H9 (cell line): Measurements from ENCODE around the gene SOX15. TPM values are rescaled to one million over a fixed set of nuclear protein-coding genes. Genes with fewer than 3 reads are reported as not detected.
A peak's percentile ranks its signal among the peaks of the same experiment; 100 is the strongest.

ENCODE experiments used
- DNase-seq: peaks from one replicate; pipeline ENCODE4 v3.0.0-alpha.2; 2017
- H2AFZ ChIP-seq: one replicate; pipeline ENCODE4 v1.6.1; 2013; ENCODE audit warnings: mild to moderate bottlenecking, low read length, control low read depth, moderate library complexity
- H2AK5ac ChIP-seq: 2 replicates; pipeline ENCODE4 v1.6.1; 2013; ENCODE audit warnings: low read length, control low read depth, mixed read lengths; ENCODE audit not compliant: insufficient read length
- H2BK120ac ChIP-seq: one replicate; pipeline ENCODE4 v1.6.1; 2013; ENCODE audit warnings: low read depth, mild to moderate bottlenecking, low read length, control low read depth, inconsistent platforms; ENCODE audit not compliant: poor library complexity, severe bottlenecking
- H2BK12ac ChIP-seq: 2 replicates; pipeline ENCODE4 v1.6.1; 2013; ENCODE audit warnings: low read length, control low read depth, mixed read lengths, low read depth; ENCODE audit not compliant: insufficient read length
- H2BK15ac ChIP-seq: 2 replicates; pipeline ENCODE4 v1.6.1; 2013; ENCODE audit warnings: low read depth, low read length, control low read depth
- H2BK20ac ChIP-seq: one replicate; pipeline ENCODE4 v1.6.1; 2013; ENCODE audit warnings: low read depth, mild to moderate bottlenecking, low read length, control low read depth, inconsistent platforms; ENCODE audit not compliant: poor library complexity, severe bottlenecking
- H2BK5ac ChIP-seq: 2 replicates; pipeline ENCODE4 v1.6.1; 2013; ENCODE audit warnings: low read length, control low read depth, mixed read lengths; ENCODE audit not compliant: insufficient read length
- H3K14ac ChIP-seq: 2 replicates; pipeline ENCODE4 v1.6.1; 2013; ENCODE audit warnings: low read length, control low read depth; ENCODE audit not compliant: insufficient read depth
- H3K18ac ChIP-seq: 2 replicates; pipeline ENCODE4 v1.6.1; 2013; ENCODE audit warnings: low read depth, mild to moderate bottlenecking, mixed read lengths, low read length, control low read depth; ENCODE audit not compliant: insufficient read length
- H3K23ac ChIP-seq: 2 replicates; pipeline ENCODE4 v1.6.1; 2013; ENCODE audit warnings: low read length, control low read depth, mixed read lengths, low read depth; ENCODE audit not compliant: insufficient read length
- H3K23me2 ChIP-seq: 2 replicates; pipeline ENCODE4 v1.6.1; 2013; ENCODE audit warnings: low read depth, mild to moderate bottlenecking, mixed read lengths, low read length, control low read depth; ENCODE audit not compliant: insufficient read length, poor library complexity, severe bottlenecking
- H3K27ac ChIP-seq: 2 replicates; pipeline ENCODE4 v1.5.1; 2013; ENCODE audit warnings: low read length, control low read depth, mixed read lengths, low read depth; ENCODE audit not compliant: insufficient read length
- H3K27me3 ChIP-seq: 2 replicates; pipeline ENCODE4 v1.6.1; 2013; ENCODE audit warnings: low read length, control low read depth, inconsistent platforms; ENCODE audit not compliant: insufficient read depth
- H3K4ac ChIP-seq: 2 replicates; pipeline ENCODE4 v1.6.1; 2013; ENCODE audit warnings: low read depth, mild to moderate bottlenecking, control low read depth, inconsistent platforms, low read length, moderate library complexity
- H3K4me1 ChIP-seq: 2 replicates; pipeline ENCODE4 v1.6.1; 2013; ENCODE audit warnings: low read length, control low read depth, inconsistent platforms; ENCODE audit not compliant: insufficient read depth
- H3K4me2 ChIP-seq: 2 replicates; pipeline ENCODE4 v1.6.1; 2013; ENCODE audit warnings: low read length, control low read depth, mixed read lengths; ENCODE audit not compliant: insufficient read length, insufficient read depth
- H3K56ac ChIP-seq: 2 replicates; pipeline ENCODE4 v1.6.1; 2013; ENCODE audit warnings: low read depth, mild to moderate bottlenecking, mixed read lengths, low read length, control low read depth; ENCODE audit not compliant: insufficient read length
- H3K79me1 ChIP-seq: 2 replicates; pipeline ENCODE4 v1.6.1; 2013; ENCODE audit warnings: low read depth, mild to moderate bottlenecking, moderate library complexity, low read length, control low read depth, inconsistent platforms; ENCODE audit not compliant: insufficient read depth, poor library complexity, severe bottlenecking
- H3K79me2 ChIP-seq: 2 replicates; pipeline ENCODE4 v1.6.1; 2013; ENCODE audit warnings: low read length, control low read depth, inconsistent platforms; ENCODE audit not compliant: insufficient read depth
- H3K9ac ChIP-seq: 2 replicates; pipeline ENCODE4 v1.6.1; 2013; ENCODE audit warnings: low read length, control low read depth, mixed read lengths; ENCODE audit not compliant: insufficient read length; ENCODE audit errors: extremely low read depth
- H3K9me3 ChIP-seq: one replicate; pipeline ENCODE4 v1.6.1; 2013; ENCODE audit warnings: low read depth, low read length, inconsistent platforms; ENCODE audit not compliant: control insufficient read depth
- H3T11ph ChIP-seq: one replicate; pipeline ENCODE4 v1.6.1; 2013; ENCODE audit warnings: mild to moderate bottlenecking, low read length, control low read depth, inconsistent platforms
- H4K20me1 ChIP-seq: one replicate; pipeline ENCODE4 v1.6.1; 2013; ENCODE audit not compliant: control insufficient read depth, insufficient read length, insufficient read depth
- H4K5ac ChIP-seq: 2 replicates; pipeline ENCODE4 v1.6.1; 2013; ENCODE audit warnings: low read depth, mild to moderate bottlenecking, mixed read lengths, low read length, control low read depth; ENCODE audit not compliant: insufficient read length
- H4K8ac ChIP-seq: replicated peaks from 2 replicates; pipeline ENCODE4 v1.6.1; 2013; ENCODE audit warnings: low read length, control low read depth, mixed read lengths, low read depth; ENCODE audit not compliant: insufficient read length
- H4K91ac ChIP-seq: 2 replicates; pipeline ENCODE4 v1.6.1; 2013; ENCODE audit warnings: low read depth, mild to moderate bottlenecking, moderate library complexity, mixed read lengths, low read length, control low read depth; ENCODE audit not compliant: insufficient read length
- H3K27ac Mint-ChIP-seq, 3 experiments: 2 replicates in 2 of 3; 3 replicates in 1 of 3; pipeline ENCODE4 v1.8.0; 2020 to 2021; ENCODE audit warnings: mixed read lengths in 3 of 3, mild to moderate bottlenecking in 1 of 3, moderate library complexity in 1 of 3
- H3K27me3 Mint-ChIP-seq: 2 replicates; pipeline ENCODE4 v1.8.0; 2021; ENCODE audit warnings: low read depth, mild to moderate bottlenecking, moderate library complexity, mixed read lengths
- H3K36me3 Mint-ChIP-seq, 3 experiments: 2 replicates in 2 of 3; 3 replicates in 1 of 3; pipeline ENCODE4 v1.8.0; 2020 to 2021; ENCODE audit warnings: low read depth in 3 of 3, mixed read lengths in 3 of 3; ENCODE audit not compliant: insufficient read depth in 1 of 3
- H3K4me1 Mint-ChIP-seq, 2 experiments: 2 replicates each; pipeline ENCODE4 v1.8.0; 2020; ENCODE audit warnings: mixed read lengths in 2 of 2
- H3K4me3 Mint-ChIP-seq, 2 experiments: 2 replicates in 1 of 2; 3 replicates in 1 of 2; pipeline ENCODE4 v1.8.0; 2020 to 2021; ENCODE audit warnings: mild to moderate bottlenecking in 2 of 2, mixed read lengths in 2 of 2, moderate library complexity in 1 of 2
- H3K9me3 Mint-ChIP-seq, 2 experiments: 2 replicates in 1 of 2; 3 replicates in 1 of 2; pipeline ENCODE4 v1.8.0; 2020; ENCODE audit warnings: mild to moderate bottlenecking in 2 of 2, mixed read lengths in 2 of 2, moderate library complexity in 1 of 2
- WGBS: extraction: QIAGEN DNeasy Blood & Tissue Kit; methylation state at CpG from one replicate; pipeline ENCODE4 v1.1.7; 2013; ENCODE audit warnings: missing lambda C conversion rate, low lambda C conversion rate, mixed read lengths; ENCODE audit not compliant: insufficient read length; ENCODE audit errors: extremely low coverage; 5-methylcytosine and 5-hydroxymethylcytosine counted together
- total RNA-seq: library from RNA; stranded (reverse); gene quantifications from 2 replicates; pipeline ENCODE4 v1.2.1, GENCODE V29; 2021
- TF ChIP-seq, protein P1 (sequence below): fragments of 200-600 bp; sonication (generic); conservative IDR thresholded peaks from 3 replicates; pipeline ENCODE4 v1.8.0; 2021; ENCODE audit warnings: antibody characterized with exemption, mild to moderate bottlenecking

SOX15 gene
- total RNA-seq, 1 experiment from 2014 or later = 7.7 TPM

GRCh38 chr17:7612294-7612640, 22.4 kb upstream of the SOX15 start:
- Histone ChIP-seq H3K4ac (no peak overlapping the region), H3T11ph (no peak overlapping the region), H3K23me2 (peaks cover 7% of the 10 kb centered on the region), H3K27me3 (no peaks in the 10 kb centered on the region), H3K4me2 (no peak overlapping the region), H3K23ac (no peak overlapping the region), H2BK12ac (no peak overlapping the region), H4K8ac (no peak overlapping the region), H4K91ac (no peak overlapping the region), H3K9ac (no peak overlapping the region), H2BK15ac (no peak overlapping the region), H3K4me1 (peaks cover 5% of the 10 kb centered on the region), H3K79me2 (peaks cover 9% of the 10 kb centered on the region; the same call in 1 of the 2 replicates), H3K9me3 (no peaks in the 10 kb centered on the region), H3K18ac (no peak overlapping the region), H2AK5ac (no peak overlapping the region), H2BK5ac (no peak overlapping the region), H2AFZ (no peak overlapping the region), H3K14ac (no peak overlapping the region), H4K20me1 (no peaks in the 10 kb centered on the region), H3K56ac (no peak overlapping the region), H4K5ac (no peak overlapping the region), H3K79me1 (no peaks in the 10 kb centered on the region), H3K27ac (no peak overlapping the region), H2BK20ac (no peak overlapping the region), H2BK120ac (no peak overlapping the region)
- TF ChIP-seq, protein P1, sequence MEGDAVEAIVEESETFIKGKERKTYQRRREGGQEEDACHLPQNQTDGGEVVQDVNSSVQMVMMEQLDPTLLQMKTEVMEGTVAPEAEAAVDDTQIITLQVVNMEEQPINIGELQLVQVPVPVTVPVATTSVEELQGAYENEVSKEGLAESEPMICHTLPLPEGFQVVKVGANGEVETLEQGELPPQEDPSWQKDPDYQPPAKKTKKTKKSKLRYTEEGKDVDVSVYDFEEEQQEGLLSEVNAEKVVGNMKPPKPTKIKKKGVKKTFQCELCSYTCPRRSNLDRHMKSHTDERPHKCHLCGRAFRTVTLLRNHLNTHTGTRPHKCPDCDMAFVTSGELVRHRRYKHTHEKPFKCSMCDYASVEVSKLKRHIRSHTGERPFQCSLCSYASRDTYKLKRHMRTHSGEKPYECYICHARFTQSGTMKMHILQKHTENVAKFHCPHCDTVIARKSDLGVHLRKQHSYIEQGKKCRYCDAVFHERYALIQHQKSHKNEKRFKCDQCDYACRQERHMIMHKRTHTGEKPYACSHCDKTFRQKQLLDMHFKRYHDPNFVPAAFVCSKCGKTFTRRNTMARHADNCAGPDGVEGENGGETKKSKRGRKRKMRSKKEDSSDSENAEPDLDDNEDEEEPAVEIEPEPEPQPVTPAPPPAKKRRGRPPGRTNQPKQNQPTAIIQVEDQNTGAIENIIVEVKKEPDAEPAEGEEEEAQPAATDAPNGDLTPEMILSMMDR = no peak
- no peaks in the 10 kb centered on the region for H3K9me3 Mint-ChIP-seq
- no peaks in the 10 kb centered on the region for H3K27me3 Mint-ChIP-seq
- peak overlapping the region in 1 of 2 experiments; percentile 89; a peak in 3 of 5 replicates for H3K4me3 Mint-ChIP-seq
- no peak overlapping the region for H3K27ac Mint-ChIP-seq
- peaks cover 22 to 23% of the 10 kb centered on the region in 2 experiments for H3K4me1 Mint-ChIP-seq
- peaks cover 6 to 20% (median 14%) of the 10 kb centered on the region in 3 experiments; a peak in 6 of 7 replicates for H3K36me3 Mint-ChIP-seq
- no peak for DNase-seq
- WGBS = no CpG with 5 or more reads among the region's 1 CpG
